HUDEP-2 (cell line): ENCODE results near the gene ANO7.

ENCODE experiments used
- DNase-seq, 76 experiments: peaks; one replicate each; lab custom pipeline; 2025; ENCODE audit not compliant: unreplicated experiment in 76 of 76; lab: John Stamatoyannopoulos, UW

ANO7 gene

DNA sequence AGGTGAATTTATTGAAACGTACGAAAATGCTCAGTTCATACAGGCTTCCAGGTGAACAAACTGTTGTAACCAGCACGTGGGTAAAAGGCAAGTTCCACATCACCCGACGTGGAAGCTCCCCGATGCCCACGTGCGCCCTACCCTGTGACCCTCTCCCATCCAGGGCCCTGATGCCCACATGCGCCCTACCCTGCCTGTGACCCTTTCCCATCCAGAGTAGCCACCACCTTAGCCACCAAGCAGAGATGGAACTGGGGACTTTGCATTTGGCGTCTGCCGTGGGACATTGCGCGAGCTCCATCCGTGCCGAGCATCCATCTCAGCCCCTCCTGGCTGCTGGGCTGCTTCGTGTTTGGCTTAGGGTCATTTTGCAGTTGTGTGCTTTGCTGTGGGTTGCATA, 37.5 kb downstream of the ANO7 start:
- no peak for DNase-seq

DNA sequence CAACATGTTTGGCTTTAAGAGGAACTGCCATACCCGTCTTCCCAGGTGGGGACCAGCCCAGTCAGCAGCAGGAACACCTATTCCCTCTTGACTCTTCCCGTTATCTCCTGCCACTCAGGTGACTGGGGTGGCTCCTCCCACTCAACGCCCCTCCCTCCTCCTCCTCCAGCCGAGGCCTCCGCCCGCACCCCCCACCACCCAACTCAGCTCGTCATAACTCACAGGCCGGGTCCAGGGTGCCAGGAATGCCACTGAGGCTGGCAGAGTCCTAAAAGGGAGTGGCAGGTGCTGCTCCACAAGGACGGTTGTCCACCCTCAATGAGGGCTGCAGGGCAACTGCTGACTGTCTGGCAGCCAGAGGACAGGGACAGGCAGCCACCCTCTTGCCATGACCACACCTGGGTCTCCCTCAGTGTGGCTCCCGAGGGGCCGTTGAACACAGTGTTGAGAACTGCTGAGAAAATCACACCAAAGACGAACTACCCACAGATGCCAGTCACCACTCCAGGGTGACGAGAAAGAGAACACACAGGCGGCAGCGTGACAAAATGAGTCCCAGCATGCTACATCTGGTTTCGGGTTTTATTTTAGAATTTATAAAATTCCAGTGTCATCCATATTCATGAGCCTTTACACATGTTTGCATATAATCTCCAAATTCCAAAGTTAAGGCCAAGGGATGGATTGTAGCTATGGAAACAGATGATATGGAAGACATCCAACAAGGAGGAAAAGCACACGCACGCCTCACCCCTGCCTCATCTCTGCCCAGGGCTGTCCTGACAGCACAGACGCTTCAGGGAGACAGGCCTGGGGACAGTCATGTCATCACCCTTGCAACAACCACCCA, 38.5 kb downstream of the ANO7 start:
- no peak for DNase-seq

DNA sequence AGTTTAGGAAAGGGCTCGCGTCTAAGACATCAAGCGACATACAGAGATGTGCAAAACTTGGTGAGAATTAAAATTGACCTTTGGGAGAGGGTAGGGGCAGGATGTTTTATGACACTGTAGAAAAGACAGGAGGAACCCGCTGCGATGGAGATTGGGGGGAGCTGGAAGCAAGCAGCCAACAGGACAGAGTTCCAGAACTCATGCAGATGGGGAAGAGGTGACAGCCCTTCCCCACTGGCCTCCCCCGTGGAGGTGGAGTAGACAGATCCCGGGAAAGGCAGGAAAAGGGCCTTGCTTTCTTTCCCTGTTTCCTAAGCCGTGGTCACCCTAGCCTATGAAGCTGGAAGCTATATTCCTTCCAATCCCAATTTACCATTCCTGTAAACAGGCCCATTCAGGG, 39.1 kb downstream of the ANO7 start:
- no peak for DNase-seq

DNA sequence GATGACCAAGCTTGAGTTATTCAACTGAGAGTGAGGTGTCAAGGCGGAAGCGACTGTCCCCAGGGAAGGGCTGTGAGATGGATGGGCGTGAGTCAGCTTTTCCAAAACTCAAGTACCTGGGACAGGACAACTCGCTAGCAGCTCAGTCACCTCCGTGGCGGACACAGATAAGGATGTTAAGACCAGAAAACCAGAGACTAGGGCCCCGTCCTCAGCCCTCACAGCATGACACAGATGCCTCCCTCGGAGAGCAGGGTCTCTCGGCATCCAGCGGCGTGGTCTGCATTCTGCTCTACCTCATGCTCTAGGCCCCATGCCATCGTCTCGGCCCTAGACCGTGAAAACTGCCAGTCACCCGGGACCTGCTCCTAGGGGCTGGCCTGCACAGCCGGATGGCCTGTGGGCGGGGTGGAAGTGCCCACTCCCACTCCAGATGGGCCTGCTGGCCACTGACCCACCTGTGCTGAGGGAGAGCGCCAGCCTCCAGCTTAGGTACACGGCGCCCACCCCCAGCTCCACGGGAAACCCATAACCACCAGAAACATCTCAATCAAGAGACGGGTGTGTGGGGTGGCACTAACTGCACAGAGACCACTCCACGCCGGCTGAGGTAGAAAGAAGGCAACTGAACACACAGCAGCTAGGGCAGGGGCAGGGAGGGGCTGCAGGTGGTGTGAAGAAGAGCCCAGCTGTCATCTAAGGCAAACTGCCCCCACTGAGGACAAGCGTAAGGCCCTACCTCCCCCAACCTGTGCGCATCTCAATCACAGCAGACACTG, 39.8 kb downstream of the ANO7 start:
- DNase-seq, result no peak

DNA sequence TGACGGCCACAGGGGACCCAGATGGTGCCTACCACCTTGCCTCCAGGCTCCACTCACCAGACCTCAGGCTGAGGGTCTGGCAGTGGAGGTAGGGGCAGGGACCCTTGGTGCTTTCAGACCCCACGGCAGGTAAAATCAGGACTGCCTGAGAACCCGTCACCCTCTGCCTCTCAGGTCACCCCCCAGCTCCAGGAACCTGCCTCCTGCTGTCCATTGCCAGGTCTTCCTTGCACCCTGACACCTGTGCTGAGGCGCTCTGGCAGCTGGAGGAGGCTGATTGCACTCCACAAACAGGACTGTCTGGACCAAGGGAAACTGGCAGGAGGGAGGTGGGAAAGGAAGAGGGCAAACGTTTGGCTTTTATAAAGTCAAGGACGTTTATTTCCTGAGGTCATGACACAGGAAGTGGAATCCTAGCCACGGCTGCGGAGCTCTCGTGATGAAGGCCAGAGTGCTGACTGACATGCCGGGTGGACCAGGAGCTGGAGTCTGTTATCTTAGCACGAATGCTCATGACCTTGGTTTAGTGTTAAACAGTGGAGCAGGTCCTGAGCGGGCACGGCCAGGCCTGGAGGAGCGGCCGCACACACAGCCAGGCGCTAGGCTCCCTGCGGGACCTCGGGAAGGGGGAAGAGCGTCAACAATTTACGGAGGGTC, 40.5 kb downstream of the ANO7 start:
- no peak for DNase-seq

DNA sequence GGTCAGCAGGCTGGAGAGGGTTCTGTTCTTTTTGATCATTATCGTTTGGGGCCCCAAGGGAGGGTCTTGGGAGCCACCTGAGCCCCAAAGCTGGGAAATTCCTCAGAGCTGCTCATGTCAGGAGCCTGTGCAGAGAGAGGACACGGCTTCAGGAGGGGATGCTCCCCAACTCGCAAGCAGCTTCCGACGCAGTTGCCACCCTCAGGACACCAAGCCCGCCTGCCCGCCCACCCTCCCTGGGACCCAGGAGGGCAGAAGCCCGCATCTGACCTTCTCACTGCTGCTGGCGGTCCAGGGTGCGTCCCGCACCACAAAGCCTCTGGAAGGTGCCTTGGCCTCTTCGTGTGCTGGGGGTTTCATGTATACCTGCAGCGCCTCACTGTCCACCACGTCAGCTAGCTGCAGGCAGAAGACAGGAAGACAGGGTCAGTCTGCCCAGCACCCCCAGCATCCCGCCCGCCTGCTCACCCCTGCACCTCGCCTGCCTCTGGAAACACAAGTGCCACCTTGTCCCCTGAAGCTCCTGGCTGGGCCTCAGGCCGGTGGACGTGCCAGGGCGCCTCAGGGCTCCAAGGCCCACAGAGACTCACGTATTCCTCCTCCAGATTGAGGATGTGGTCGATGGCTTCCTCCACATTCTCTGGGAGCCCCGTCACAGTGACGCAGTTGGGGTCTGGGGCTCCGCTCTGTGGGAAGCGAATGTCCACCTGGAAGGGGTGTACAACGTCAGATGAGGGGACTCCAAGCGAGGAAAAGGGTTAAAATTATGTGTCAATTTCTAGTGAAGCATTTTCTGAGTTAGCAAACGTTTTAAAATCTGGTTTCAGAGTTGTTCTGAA, 41.3 kb downstream of the ANO7 start:
- DNase-seq, result no peak

DNA sequence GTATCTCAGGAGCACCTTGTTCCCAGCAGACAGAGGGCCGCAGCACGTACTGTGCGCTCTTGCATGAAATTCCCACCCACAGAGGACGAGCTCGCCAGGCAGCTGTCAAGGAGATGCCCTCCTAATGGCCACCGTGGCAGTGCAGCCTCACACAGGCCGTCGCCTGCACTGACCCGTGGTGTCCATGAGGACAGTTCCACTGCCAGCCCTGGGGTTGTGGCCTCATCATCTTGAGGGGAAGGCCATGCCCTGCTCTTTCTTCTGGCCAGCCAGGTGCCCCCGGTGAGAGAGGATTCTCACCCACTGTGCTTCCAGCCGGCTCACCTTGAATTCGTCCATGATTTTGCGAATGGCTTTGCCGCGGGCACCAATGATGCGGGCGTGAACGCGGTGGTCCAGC, 42.0 kb downstream of the ANO7 start:
- no peak for DNase-seq

DNA sequence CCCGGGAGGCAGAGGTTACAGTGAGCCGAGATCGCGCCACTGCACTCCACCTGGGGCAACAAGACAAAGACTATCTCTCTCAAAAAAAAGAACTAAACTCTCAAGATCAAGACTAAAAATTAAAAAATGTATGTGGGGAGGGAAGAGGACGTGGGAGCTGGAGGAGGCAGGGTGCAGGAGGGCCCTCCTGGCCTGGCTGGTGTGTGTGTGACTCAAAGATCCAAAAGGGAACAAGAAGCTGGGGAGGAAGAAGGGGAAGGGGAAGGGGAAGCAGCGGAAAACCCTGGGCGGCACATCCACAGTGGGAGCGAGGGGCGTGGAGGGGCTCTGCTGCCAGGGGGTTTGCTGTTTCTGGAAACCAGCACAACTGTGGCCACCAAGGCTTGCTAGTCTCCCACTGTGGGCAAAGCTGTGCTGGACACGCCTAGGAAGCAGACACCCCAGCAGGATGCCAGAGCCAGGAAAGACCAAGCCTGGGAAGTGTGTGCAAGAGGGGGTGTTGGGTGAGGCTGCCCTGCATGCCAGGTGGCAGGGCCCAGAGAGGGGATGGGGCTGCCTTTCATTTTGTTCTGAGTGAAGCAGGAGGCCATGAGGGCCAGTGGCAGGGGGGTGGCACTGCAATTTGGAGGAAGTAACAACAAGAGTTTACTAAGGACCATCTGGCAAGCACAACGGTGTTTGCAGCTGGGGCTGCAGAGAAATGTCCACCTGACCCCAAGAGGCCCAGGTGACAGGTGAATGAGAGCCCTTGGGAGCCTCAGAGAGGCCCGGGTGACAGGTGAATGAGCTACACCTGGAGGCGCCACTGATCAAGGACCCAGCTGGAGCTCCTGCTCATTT, 44.5 kb downstream of the ANO7 start:
- DNase-seq, result no peak

DNA sequence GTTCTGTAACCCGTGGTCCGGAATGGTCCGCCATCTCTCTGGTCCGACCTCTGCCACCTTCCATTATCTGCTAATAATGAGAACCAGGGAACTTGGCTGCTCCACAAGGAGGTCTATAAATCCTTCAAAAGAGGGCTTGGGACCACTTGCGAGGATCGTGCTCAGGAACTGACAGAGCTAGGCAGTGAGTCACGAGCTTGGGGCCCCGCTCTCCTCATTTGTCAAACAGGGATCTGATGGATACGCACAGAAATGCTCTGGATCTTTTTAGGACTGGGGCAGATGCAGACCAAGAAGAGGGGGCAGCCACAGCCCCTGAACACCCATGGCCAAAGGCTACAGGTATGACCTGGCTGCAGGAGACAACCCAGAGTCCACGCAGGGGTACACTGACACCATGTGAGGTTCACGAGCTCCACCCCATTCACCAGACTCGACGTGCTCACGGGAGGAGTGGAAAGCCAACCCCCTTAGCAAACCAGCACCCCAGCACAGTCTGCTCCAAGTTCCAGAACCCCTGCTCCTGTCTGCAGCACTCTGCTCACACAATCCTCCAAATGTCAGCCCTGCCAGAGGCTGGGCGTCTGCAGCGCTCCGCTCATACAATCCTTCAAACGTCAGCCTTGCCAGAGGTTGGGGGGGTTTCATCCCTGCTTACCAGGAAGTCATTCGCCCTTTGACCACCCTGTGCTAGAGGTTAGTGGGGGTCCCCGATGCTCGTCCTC, 45.8 kb downstream of the ANO7 start:
- DNase-seq, result no peak

DNA sequence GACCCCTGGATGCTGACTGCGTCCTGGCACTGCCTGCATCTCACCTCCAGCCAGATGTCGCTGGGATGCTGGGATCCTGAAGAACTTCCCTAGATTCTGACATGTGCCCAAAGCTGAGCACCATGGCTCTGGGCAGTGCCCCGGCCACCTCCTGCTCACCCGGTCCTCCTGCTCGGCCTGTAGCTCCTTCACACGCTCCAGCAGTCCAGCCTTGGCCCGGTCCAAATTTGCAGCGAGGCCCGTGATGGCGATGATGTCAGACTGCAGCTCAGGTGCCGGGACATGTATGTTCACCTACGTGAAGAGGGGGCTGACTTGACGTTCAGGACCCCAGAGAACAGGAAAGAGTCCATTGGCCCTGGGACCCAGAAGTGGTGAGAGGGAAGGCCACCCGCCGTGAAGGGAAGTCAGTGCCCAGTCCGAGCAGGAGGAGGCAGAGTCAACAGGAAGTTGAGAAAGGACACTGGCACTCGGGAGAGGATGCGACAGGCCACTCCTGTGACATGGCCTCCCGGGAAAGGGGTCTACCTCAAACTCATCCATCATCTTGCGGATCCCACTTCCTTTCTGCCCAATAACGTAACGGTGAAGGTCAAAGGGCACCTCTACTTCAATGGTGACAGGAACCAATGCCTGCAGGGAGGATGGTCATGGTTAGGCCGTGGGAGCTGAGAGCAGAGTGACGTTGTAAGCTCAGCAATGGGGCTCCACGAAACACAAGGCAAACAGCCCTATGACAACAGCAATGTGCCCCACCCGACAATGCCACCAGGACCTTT, 46.7 kb downstream of the ANO7 start:
- DNase-seq, result no peak

DNA sequence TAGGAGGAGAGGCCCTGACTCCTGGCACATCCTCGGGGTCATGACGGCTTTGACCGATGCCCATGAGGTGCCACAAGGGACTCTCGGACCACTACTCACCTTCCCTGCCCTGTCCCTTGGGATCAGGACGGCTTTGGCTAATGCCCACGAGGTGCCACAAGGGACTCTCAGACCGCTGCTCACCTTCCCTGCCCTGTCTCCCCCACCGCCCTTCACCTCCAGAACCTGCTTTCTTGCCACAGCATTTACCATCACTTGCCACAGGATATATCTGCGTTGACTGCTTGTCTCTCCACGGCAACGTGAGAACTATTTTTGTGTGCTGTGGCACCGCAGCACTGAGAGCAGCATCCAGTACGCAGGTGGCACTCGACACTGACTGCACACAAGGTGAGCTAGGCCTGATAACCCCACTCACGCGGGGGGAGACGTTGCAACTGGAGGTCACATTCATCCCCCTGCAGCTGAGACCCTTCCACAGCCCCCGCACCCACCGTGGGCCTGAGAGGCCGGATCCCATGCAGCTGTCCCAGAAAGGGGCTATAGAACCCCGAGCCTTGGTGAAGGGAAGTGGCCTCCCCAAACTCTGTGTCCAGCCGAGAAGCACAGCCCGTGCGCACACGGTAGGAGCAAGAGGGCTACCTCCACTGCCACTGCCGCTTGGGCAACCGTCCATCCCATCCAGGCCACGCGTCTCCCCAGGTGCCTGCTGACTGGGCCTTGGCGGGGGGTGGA, 47.5 kb downstream of the ANO7 start:
- no peak for DNase-seq

DNA sequence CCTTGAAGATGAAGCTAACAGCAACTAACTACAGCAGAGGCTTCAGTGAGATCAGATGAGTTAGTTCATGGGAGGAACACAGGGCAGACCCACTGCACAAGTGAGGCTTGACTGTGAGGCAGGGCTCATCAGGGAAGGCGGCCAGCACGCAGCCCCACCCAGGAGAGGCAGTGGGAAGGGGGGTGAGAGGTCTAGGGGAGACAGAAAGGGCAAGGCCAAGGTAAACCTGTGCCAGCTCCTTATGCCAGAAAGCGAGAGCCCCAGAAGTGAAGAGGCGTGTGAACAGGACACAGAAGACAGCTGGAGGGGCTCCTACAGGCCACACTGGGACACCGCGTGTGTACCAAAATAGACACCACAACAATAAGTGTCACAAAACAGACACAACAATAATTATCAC, 48.6 kb downstream of the ANO7 start:
- DNase-seq, result no peak

DNA sequence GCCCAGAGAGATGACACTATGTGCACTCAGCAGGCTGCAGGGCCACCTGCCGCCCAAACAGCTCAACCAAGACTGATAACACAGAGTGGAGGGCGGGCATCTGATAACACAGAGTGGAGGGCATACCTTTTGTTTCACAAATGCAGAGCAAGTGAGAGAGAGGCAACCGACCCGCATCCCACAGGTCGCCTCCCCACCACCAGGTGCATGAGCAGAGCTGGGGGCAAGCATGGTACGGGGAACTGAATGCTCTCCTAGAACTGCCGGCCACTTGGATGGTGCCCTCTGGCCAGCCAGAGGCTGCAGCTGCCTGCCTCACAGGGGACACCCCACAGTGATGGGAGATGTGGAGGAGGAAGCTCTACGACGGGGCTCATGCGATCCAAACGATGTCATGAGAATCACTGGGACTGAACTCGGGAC, 49.5 kb downstream of the ANO7 start:
- no peak for DNase-seq

DNA sequence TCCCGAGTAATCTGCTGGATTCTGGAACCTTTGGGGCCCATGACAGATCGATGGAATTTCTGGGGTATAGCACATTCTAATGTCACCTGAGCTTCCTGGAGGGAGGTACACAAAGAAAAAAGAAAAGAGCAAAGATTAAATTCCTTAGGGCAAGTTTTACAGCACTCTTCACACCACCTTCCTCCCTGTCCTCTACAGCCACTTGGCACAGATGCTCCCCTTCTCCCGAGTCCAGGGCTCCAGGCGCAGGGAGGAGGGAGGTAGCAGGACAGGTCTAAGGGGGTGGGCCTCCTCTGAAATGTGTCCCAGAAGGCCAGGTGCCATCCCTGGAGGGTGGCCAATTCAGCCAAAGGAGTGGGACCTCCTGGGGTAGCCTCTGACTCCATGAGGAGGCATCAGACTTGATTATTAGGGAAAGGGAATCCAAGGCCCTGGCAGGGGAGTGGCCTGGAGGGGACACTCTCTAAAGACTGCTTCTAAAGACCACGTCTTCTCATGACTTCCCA, 50.3 kb downstream of the ANO7 start:
- DNase-seq, result no peak

DNA sequence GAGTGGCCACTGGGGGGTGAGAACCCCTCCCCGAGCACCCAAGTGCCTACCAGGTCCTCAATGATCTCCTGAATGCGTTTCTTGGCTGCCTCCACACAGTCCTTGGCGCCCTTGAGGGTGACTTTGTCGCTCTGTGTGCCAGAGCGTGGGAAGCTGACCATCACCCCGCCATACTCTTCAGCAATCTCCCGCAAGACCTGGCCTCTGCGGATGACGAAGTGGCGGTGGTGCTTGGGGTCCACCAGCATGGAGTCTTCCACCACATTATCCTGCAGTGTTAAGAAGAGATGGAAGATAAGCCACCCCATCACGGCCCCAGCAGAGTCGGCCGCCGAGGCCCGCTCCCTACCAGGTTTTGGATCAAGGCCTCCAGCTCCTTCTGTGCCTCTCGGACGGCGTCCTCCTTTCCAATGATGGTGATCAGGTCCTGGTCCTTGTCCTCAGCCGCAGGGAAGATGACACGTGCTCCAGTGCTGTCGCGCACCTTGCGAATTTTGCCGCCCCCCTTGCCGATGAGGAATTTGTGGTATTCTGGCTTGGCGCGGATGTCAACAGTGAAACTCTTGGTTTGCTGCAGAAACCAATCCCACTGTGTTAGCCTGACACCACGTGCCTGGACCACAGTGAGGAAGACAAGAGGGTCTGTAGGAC, 51.2 kb downstream of the ANO7 start:
- DNase-seq, result no peak

DNA sequence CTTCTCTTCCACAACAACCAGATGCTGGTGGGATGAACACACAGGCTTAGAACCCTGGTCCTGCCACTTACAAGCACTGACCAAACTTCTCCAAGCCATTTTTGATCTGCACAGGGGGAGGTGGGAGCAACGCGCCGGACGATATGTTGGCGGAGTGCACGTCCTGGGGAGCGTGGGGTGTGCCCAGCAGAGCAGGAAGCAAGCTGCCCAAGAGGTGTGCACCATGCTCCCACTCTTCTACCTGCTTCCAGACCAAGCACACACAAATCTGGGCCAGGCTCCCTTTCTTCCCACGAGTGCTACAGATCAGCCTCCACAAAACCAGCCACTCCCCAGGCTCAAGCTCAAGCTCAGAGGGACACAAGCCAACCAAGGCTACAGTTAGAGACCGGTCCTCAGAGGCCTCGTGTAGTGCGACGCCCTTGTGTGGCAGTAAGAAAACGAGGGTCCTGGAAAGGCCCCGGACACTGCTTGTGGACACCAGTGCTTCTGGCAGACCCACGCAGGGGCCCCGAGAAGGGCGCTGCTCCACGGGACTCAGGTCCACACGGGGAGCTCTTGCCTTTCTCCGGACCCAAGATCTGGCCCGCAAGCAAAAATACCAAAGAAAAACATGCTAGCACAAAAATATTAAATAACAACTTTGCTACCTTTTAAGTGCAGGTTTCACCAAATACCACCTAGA, 52.0 kb downstream of the ANO7 start:
- DNase-seq, result no peak
